GM21619 (cell line): ENCODE measurements around the gene EYA2.
"Not testable (repeated sequence)": the region's sequence is repeated elsewhere in the genome, so short reads cannot be mapped to it uniquely, and the experiment has no call there.

Source experiments
- ATAC-seq: cut with Tn5 transposase; IDR thresholded peaks from one replicate; pipeline ENCODE4 v1.9.1; 2021; ENCODE audit not compliant: unreplicated experiment

EYA2 gene

DNA sequence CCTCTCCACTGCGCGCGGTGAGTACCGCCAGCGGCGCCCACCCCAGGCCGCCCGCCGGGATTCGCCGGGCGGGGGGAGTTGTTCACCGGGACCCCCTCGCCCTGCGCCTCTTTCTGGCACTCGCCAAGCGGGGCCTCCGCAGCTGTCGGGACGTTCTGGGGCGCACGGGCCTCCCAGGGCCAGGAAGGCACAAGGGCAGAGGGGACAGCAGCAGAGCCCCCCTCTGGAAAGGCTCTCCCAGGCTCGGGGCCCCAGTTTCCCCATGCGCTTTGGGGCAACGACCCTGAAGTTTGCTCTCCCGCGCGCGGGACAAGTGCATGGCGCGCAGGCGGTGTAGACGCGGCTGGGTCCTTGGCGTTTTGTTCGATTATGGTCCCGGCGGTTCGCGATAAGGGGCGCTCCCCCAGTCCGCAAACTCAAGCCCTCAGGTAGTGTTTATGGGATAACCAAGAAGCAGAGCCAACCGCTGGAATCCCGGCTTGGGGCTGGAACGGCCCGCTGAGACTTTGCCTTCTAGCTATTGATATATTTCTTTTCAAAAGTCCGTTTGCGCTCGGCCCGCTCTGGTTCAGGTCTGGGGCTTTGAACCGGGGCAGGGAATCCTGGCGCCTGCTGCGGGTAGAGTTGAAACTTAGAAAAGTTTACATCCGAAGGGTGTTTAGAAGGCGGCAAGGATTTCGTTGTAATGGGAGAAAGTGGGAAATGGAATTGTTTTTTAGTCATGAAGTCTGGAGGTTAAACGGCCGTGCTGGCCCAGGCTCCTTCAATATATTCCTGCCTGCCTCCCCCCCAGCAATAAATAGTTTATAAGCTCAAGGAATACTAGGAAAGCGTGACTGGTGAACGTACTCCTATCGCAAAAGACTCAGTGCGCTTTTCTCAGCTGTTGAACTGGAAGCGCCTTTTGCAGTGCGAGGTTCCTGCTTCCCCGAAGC lies 595 bp downstream of the EYA2 start:
- ATAC-seq: no peak

DNA sequence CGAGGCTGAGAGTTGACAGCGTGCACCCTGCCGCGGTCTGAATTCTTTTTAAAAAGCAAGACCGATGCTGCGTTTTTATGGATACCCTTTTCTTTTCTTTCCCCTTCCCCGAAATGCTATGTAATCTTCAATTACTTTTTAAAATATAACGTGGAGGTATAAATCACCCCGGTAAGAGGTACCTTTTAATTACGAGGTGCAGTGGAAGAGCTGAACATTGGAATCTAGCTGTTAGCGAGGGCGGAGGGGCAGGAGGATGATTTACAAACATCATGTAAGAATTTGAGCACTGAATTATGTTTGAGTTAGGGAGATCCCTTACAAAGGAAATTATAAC lies 1.2 kb downstream of the EYA2 start:
- no peak for ATAC-seq

DNA sequence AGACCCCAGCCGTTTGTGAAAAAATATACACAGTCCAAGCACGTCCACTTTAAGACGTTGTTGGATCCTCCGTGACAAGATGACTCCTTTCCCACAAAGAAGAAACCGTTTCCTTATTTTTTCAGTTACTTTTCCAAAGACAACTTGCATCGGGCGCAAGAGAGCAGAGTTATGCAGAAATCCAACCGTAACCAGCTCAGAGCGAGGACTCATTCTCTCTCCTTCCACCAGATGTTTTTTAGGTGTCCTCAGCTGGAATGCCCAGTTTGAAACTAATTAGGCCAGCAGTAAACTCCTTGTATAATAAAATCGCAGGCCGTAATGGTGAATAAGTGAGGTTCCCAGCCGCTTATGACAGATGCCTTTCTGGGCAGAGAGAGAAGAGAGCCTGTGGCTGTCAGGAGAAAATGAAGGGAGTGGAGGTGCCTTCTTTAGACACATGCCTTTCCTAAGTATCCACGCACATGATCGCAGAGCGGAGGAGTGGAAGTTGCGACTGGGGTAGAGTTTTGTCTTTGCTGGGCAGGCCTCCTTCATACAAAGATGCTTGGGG lies 2.8 kb downstream of the EYA2 start:
- no peak for ATAC-seq

DNA sequence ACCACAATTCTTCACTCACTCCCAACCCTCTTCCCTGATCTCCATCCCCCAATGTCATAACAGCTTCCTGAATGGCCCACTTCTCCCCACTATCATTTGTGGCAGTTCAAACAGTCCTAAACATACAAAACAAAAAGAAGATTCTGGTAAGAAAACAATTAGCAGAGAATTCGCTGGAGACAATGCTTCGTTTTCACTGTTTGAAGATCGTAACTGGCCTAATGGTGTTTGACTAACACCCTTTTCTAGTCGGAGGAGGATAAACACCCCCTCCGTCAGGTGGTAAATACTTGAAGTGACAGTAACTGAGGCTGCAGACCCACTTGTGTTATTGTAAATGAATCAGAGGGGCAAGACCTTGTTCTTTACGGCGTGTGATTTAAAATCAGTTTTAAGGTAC lies 3.8 kb downstream of the EYA2 start:
- ATAC-seq: no peak

DNA sequence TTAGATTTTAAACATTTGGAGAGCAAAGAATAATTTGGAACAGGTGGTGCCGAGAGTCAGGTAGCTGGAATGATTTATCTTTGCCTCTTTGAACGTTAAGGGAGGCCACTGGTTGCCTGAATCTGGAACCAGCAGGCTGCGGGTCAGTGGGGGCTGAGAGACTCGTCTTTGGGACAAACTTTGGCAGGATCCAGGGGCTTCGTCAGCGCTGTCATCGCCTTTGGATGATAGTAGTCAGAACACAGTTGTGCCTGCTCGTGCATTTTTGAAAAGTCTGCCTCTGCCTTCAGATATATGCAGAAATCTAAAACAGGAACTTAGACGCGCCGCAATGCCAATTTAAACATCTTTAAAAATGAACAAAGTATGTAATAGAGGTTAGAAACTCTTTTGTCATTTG lies 5.0 kb downstream of the EYA2 start:
- ATAC-seq: no peak

DNA sequence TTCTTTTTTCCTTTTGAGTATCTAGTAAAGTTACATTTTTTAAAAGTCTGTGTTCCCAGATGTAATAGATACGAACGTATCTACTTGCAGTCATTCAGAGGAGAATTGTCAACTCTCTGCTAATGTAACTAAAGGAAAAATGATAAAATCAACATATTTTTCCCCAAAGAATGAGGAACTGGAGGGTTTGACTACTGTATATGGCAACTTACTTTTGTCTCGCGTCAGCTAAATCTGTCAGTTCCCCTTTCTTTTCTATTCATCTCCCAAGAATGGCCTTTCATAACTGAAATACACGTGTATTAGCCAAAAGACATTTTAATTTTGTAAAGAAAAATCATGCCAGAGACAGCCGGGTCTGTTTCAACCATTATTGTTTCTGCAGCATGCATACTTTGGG lies 5.4 kb downstream of the EYA2 start:
- ATAC-seq: no peak

DNA sequence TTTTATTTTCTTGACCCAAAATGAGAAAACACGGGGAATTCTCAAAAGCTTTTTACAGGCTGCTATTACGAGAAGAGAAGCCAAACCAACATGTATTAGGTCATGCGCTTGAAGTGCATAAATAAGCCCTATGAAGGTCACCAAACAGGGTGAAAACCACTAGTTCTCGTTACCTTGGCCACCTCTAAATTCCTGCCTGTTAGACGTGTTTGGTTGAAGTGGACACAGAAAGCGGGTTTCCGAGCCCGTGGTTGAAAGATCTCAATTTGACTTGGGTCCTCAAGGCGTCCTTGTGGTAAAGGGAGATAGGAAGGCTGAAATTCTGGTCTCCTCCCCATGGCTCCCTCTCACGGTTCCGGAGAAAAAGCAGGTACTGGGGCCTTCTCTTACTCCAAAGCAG lies 6.2 kb downstream of the EYA2 start:
- no peak for ATAC-seq

DNA sequence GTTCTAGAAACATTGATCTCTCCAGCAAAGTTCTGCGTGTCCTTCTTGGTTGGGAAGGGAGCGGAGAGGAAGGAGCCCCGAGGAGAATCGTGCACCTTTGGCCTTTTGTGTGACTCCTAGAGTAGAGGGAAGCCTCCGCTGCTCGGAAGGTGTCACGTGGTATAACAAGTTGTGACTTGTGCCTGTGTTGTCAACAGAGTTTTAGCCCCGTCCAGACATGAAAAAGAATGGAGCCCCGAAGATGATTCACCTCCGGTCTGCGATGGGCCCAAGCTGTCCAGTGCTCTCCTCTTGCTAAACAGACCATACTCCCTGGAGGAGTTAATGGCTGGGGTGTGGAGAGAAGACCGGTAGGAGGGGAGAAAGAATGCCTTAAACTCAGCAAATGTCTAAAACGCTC lies 7.0 kb downstream of the EYA2 start:
- ATAC-seq: no peak

DNA sequence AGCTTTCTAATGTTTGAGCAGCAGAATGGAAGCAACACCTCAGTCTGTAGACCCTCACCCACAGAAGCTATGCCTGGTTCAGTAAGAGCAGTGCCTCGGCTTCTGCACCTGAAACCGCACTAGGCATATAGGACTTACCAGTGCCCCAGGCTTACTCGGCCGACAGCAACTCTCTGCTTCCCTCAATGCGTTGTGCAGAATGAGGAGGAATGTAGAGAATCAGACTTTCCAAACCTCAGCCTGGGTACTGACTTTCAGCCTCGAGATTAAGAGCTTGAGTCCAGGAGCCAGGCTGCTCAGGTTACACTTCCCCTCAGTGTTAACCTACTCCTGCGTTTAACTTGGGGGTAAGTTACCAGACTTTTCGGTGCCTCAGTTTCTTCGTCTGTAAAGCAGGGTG lies 8.6 kb downstream of the EYA2 start:
- ATAC-seq: no peak

DNA sequence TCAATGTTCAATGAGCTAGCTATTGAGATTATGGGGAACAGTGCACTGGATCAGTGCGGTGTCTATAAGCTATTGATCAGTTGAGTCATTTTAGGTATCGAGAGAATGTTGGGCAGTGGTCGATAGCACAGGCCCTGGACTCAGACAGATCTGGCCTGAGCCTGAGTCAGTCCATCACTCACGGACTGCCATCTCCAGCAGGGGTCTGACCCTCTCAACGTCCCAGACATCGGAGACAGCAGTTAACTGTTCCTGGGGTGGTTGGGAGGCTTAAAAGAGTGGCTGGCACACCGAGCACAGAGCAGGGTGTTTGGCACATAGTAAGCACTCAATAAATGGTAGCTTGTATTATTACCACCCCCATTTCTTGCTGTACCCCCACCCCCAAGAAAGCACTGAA lies 9.3 kb downstream of the EYA2 start:
- ATAC-seq: no peak

DNA sequence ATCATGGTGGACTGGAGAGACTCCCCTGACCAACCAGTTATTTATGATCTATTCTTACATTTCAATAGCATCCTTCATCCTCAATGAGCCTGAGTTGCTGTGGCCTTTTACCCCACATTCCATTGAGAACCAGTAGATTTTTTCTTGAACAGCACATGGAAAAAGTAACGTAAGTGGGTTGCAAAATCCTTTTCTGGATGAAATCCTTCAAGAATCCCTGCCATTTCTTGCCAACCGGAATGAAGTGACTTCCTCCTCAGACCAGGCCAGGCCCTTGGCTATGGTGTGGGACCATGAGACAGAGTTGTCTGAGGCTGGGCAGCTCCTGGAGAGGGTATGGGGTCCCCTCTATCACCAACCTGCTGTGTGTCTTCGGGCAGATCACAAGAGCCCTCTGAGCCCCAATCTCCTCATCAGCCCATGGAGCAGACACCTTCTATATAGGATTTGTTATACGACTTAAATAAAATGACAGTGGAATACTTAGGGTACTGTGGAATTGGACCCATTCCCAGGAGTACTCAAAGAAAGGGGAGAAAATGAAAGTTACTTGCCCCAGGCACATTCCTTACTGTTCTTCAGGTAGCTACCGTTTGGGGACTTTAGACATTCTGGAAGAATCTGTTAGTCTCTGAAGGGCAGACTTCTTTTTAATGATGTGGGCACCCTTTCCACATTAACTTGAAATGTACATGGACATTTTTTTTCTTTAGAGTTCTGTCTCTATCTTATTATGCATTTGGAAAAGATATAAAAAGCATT lies 10.9 kb downstream of the EYA2 start:
- ATAC-seq: no peak

DNA sequence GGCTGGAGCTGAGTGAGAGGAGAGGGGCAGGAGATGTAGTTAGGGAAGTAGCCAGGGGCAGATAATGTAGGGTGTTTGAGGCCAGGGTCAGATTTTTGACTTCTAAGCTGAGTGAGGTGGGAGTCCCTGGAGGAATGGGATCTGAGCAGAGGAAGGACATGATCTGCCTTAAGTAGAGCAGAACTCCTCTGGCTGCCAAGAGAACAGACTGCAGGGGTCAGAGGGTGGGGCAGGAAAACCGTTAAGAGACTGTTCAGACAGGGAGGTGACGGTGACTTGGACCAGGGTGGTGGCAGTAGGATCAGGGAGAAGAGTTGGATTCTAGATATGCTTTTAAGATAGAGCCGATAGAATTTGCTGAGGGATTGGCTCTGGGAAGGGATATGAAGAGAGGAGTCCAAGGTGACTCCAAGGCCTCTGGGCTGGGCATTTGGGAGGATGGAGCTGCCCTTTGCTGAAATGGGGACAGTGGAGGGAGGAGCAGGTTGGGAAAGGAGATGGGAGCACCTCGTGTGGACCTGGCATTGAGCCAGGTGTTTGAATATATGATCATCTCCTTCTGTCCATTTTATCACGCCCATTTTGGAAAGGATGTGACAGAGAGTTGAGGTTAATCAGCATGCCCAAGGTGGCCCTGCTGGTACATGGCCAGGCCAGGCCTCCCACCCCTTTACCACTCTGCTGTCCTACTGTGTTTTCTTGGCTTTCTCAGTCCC lies 18.8 kb downstream of the EYA2 start:
- ATAC-seq: no peak

DNA sequence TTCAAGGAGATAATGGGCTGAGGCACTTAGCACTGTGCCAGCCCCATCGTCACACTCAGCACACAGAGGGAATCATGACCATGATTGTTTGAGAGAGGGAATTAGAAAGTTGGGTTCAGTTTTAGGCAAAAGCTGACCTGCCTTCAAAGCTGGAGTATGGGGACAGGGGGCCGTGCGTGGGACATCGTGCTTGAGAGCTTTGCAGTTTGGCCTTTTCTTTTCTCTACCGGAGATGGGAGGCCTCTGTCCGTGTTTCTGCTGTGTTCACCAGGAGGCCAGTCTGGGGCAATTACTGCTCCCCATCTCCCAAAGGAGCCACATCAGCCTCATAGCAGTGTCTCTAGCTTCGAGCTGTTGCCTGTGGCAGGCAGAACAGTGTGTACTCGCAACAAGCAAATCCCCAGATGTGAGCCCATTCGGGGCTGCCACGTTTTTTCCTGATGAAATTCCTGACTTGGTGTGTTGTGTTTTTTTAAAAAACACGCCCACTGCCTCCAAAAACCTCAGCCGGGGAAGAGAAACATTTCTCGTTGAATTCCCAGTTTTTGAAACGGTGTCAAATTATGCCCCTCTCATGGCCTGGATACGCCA lies 20.2 kb downstream of the EYA2 start:
- no peak for ATAC-seq

DNA sequence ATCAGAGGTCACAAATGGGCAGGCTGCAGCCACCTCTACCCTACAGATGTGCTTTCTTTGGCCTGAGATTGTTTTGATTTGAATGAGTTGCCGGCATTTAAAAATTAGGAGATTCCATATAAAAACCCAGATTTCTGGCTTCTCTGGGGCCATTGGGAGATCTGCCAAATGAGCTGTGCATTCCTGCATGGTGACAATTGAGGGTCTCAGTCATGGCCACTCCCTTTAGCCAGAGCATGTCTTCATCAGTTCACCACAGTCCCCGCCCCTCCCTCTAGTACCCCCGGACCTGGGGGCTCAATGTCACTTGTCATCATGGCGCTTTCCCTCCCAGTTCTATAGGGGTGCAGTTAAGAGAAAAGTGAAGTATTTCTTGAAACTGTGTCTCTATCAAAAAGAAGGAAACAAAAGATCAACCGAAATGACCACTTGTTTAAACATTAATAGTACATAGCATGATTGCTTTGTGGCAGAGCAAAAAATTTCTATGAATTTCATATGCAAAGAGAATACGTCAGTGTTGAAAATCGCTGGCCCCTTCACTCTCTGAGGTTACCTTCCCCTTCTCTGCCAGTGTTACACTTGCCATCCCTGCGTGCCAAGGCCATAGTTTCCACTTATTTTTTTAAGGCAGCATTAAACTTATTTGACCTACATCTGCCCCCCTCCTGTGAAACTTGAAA lies 21.1 kb downstream of the EYA2 start:
- no peak for ATAC-seq

DNA sequence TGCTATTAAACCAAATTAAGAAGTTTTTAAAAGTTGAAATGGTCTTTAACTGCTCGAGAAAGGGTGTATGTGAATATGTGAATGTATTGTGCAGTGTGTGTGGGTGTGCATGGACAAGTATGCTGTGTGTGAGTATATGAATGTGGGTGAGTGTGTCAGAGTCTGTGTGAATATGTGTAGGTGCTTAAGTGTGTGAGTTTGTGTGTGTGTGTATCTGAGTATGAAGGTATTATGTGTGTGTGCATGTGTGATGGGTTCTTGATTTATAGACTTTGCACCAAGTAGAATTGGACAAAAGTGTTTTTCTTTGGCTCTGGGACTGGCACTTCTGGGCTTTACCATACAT lies 21.6 kb downstream of the EYA2 start:
- no peak for ATAC-seq

DNA sequence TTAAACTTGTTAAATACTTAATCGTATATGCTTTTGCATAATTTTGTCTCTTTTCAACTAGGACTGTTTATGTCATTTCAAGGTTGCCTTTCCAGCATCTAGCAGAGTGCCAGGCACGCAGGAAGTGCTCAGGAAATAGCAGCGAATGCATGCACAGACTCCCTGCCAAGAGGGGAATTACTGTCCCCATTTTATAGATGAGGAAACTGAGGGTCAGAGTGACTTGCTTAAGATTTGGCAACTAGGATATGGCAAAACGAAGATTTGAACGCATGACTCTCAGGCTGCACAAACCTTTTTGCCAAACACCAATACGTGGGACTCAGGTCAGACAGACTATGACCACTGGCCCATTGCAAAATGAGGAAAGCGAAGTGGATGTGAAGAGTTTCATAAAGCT lies 22.5 kb downstream of the EYA2 start:
- no peak for ATAC-seq

DNA sequence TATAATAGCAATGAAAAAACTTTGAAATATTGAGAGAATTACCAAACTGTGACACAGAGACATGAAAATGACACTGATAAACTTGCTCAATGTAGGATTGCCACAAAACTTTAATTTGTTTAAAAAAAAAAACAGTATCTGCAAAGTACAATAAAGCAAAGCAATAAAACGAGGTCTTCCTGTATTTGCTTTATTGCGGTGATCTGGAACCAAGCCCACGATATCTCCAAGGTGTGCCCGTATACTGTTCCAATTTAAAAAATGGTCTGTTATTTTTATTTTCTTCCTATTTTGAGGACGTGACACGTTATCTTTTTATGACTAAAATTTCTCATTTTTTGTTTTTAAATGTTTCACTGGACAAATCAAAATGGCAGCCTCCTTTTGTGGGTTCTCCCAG lies 25.5 kb downstream of the EYA2 start:
- ATAC-seq: no peak

DNA sequence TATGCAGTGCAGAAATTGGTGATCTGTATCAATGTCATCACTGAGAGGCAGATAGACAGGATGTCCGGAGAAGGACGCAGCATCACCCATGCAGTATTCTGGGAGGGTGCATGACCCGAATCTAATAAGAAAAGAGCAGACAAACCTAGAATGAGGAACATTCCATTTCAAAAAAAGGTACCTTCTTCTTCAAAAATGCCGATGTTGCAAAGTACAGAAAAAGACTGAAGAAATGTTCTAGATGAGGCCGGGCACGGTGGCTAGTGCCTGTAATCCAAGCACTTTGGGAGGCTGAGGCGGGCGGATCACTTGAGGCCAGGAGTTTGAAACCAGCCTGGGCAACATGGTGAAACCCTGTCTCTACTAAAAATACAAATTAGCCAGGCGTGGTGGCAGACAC lies 28.2 kb downstream of the EYA2 start:
- ATAC-seq: not testable (repeated sequence)

DNA sequence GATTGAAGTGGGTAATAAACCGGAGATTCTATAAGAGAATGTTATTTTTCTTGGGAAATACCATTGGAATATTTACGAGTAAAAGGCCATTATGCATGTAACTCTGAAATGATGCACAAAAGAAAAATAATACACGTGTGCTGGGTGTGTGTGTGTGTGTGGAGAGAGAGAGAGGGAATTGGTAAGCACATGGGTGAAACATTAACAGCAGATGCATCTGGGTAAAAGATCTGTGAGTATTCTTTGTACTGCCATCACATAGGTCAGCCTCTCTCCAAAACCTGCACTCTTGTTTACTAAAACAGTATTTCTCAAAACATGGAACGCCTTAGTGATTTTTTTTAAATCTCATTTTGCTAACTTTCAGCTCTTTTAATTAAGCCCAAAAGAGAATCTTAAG lies 28.9 kb downstream of the EYA2 start:
- no peak for ATAC-seq

DNA sequence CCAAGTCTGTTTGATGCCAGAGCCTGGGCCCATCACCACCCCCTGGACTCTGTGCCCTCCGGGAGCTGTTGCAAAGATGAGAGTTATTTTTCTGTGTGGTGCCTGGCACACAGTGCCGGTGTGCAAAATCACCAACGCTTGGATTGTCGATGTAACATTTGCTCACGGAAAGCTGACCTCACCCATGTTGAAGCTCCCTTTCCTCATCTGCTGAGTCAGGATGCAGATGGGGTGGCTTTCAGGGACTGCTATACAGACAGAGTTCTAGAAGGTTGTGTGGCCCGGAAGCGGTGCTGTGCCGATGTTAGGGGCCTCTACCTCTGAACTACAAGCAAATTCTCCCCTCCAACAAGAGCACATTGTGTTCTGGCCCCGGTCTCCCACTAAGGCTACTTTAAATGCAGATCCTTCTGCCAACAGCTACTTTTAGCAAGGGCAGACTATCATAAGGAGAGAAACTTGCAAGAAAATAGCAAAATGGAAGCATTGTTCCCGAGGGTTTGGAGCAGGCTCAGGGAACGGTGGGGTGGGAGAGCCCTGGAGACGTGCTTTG lies 34.0 kb downstream of the EYA2 start:
- no peak for ATAC-seq
